HG03575 (cell line): ENCODE measurements around the gene FLRT2.

Experiments
- ATAC-seq: cut with Tn5 transposase; IDR thresholded peaks from one replicate; pipeline ENCODE4 v1.9.1; 2021; ENCODE audit not compliant: unreplicated experiment, insufficient number of reproducible peaks, low FRiP score; ENCODE audit errors: extremely low read depth

The FLRT2 gene

DNA sequence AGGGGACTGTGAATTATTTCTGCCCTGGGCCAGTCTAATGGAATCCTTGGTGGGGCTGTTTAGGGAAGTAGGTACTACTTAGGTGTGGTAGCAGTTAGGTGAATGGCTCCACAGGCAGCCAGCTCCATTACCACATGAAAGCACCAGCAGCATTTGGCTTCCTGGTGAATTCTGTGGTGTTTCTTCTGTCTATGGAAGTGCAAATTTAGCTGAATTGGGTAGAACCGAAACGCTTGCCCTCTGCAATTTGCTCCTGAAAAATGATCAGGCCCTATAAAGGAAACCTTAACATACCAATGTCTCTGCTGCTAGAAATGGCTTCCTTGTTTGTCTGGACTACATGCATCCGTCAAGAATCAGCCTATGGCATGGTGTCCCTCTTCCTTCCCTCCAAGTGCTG is 16.4 kb downstream of the FLRT2 start:
- ATAC-seq, result no peak

GRCh38 chr14:85549697-85550096 is 19.8 kb downstream of the FLRT2 start:
- no peak for ATAC-seq

DNA sequence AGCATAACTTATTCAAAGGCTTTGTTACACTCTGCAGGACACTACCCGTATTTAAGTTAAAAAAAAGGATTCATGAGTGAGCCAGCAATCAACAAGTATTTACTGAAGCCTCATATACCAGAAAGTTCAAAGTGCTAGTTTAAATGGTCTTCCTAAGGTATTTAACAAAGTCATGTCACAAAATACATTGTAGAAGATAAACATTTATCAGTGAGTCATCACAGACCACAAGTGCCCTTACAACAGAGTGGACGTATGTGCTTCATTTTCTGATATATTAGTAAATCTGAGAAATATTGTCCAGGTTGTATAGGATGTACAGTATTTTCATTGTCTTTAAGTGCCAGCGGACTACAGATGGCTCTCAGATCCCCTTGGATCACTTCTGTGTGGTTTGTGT is 24.2 kb downstream of the FLRT2 start:
- no peak for ATAC-seq

GRCh38 chr14:85556267-85556666 is 26.3 kb downstream of the FLRT2 start:
- ATAC-seq, result no peak

DNA sequence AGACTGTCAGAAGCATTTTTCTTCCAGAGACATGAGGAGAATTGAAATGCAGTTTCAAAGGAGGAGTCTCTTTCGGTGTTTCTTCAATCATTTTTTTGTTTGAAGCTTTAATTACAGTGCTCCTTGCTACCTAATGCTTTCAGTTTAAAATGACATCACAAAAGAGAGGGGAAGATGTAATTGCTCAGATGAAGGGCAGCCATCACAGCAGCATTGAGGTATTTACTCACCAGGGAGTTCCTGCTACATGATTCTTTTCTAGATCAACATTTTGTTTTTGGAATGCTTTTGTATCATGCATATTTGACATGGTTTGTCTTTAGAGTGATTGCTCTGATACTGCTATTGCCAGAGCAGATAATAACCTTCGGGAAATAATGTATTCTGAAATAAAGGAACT is 28.6 kb downstream of the FLRT2 start:
- no peak for ATAC-seq

- ATAC-seq, result no peak
These were observed 32.7 kb downstream of the FLRT2 start for GRCh38 chr14:85562630-85563029.

GRCh38 chr14:85564841-85565527 is 35.0 kb downstream of the FLRT2 start:
- ATAC-seq, result no peak

- no peak for ATAC-seq
These were observed 35.9 kb downstream of the FLRT2 start for GRCh38 chr14:85565862-85566296.

DNA sequence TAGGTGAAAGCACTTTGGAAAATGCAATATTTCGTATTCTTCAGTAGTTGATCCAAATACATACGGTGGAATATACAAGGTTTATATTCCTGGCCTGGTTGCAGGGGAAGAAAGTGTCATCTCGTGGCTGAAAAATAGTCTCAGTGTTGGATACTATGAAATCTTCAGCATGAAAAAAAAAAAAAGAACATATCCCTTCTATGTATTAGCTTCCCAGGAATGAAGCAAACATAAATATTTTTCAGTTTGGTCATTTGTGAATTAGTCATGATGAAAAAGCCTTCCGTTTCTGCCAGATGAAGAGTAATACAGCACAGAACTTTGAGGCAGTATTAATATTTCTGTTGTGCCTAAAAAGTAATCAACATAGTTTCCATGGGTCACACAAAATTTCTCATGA is 36.7 kb downstream of the FLRT2 start:
- ATAC-seq, result no peak

DNA sequence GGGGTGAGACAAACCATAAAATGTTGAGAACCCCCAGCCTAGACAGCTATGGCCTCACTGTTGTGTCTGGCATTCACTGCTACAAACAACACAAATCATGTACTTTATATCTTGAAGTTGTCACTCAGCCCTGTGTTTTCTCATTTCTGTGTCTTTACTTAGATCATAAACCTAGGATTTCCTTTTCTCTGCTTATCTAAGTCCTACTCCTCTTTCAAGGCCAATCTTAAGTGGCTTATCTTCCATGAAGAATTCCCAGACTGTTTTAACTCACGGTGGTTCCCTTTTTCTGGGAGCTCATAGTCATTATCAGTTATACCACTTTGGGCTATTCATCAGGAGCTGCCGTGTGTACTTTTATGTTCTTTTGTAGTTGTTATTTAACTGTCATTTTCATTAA is 42.1 kb downstream of the FLRT2 start:
- ATAC-seq, result no peak

DNA sequence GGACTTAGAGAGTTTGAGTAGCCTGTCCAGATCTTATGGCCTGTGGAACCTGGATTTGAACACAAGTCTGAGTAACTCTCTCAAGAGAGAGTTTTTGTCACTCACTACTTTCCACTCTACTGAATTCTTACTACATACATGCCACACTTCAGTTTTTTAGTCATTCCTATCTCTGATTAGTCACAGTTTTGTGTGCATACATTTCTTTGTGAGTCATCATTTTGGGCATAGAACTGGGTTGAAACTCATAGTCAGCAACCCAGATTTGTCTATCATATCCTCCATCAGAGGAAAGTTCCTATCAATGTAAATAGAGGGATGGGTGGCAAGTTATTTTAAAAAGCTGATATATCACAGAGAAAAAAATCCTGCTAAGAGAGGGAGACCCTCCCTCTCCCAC is 42.9 kb downstream of the FLRT2 start:
- no peak for ATAC-seq

DNA sequence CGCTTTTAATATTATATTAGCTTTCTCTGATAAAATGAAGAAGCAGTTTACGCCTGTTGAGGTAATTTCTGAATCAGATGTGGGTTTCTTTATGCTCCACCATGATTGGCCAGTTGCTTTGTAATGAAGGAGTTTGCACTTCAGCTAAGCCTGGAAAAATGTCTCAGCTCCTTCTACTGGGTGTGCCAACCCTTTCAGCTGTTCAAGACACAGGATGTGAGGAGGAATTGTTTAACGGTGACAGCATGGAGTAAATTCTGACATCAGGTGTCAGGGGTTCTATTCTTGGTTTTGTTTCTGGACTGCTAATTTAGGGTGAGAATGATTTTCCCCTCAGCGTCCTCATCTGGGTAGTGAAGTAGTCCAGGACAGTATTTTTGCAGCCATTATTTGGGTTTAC is 43.5 kb downstream of the FLRT2 start:
- no peak for ATAC-seq

GRCh38 chr14:85574853-85575616 is 45.1 kb downstream of the FLRT2 start:
- ATAC-seq, result no peak

DNA sequence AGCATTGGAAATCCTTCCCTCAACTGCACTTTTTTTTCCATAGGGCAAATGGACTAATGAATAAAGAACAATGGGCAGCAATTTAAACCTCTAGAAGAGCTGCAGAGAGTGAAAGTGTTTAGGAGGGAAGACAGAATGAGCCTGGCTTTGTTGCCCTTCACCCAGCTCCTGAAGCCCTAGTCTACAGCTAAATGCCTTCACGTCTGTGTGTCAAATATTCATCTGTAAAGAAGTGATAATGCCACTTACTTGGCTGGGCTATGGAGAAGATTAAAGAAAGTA is 45.6 kb downstream of the FLRT2 start:
- ATAC-seq, result no peak

DNA sequence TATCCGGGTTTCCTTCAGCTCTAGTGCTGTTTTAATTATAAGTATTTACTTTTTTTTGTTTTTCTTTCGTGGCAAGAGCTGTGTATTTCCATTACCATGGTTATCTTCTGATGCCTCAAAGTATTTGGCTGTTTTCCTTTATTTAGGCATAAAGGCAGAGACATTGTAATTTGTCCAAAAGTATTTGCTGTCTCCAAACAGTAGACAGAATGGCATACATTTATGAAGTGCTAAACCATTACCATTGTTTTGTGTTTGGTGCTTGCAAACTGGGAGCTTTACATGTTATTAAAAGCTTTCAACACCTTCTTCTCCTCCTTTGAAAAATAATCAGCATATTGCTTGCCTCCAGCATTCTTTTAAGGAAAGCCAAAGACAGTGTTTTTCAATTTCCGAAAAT is 46.3 kb downstream of the FLRT2 start:
- ATAC-seq, result no peak

DNA sequence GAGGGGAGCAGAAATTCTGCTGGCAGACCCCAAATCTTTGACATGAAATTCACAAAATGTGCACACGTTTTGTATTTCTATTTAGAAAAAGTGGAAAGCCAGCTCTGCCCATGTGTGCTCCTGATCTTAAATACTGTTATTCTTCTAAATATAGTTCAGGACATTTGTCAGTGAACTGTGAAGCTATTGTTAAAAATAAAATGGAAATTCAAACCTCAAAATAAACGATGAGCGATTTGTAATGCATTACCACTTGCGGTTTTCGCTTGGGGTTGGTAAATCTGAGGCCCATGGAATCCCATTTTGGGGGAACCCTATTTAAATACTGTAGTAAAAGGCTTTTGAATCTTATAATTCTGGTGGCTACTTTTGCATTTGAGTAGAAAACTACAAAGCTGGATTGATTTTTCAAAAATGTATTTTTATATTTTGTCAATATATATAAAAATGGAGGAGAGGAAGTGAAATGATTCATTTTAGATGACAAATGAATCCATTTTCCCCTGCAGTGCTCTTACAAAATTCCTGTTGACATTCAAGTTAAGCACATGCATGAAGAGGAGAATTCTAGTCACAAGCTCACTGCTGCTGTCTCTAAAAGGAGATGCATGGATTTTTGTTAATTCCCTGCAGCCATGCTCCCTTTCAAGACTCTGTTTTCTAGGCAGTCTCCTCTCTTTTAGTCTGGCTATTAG is 47.1 kb downstream of the FLRT2 start:
- no peak for ATAC-seq

DNA sequence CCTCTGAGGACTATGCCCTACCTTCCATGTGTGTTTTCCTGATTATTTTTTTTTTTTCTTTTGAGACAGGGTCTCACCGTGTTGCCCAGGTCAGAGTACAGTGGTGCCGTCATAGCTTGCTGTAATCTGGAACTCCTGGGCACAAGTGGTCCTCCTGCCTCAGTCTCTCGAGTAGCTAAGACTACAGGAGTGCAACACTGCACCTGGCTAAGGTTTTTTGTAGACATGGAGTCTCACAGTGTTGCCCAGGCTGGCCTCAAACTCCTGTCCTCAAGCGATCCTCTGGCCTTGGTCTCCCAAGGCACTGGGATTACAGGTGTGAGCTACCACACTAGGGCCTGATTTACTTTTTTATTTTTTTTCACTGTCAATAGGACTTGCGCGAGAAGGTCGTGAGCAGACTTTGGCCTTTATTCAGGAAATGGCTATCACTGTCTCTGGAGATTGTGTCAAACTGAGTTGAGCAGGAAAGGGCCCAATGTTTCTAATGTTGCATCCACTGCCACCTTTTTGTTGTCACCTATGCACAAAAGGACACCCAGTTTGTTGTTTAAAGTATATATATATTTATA is 47.7 kb downstream of the FLRT2 start:
- ATAC-seq, result no peak

DNA sequence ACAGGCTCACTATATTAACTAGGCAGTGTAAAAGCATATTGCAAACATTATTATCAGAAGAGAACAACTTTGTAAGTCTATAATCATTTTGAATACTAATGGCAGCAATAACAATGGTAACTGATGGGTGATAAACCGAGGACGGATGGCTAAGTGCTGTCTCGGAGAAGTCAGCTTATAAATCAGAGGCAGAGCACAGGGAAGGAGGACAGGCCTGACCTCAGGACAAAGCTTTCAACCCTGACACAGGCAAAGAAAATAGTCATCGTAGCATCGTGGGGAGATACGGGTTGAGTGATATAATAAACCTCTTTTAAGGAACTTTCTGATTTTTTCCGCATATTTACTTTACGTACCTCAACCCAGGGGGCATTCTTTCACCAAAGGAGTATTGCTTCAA is 48.4 kb downstream of the FLRT2 start:
- no peak for ATAC-seq

DNA sequence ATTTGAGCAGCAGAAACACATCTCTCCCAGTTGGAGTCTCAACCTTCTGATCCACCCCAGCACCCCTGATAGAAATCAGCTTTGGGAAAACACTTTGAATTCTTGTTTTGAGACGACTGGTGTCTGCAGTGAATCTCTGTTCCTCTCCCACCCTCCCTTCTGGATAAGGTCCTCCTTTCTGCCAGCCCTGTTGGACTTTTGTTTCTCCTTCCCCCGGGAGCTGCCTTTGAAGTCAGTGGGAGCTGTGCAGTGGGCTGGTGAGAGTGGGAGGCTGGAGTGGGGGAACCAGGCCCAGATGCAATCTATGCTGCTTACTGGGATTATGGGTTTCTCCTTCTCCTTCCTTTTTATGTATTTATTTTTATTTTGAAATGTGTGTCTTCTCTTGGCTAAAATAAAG is 49.0 kb downstream of the FLRT2 start:
- no peak for ATAC-seq

- ATAC-seq, result no peak
These were observed 50.0 kb downstream of the FLRT2 start for GRCh38 chr14:85579942-85580341.
